Suprapubic skin (tissue), 4 donors: ENCODE measurements around the gene MANBA. TPM values are rescaled to one million over a fixed set of nuclear protein-coding genes. Genes with fewer than 3 reads are reported as not detected.
A peak's percentile ranks its signal among the peaks of the same experiment; 100 is the strongest.
"Not testable (repeated sequence)": the region's sequence is repeated elsewhere in the genome, so short reads cannot be mapped to it uniquely, and the experiment has no call there.

Experiments used
- DNase-seq, 2 donors: peaks; one replicate each; pipeline ENCODE4 v3.0.0-alpha.2; 2019; ENCODE audit warnings: low spot score in 2 of 2
- H3K27ac ChIP-seq: fragments of 200-600 bp; sonication (generic); one replicate; pipeline ENCODE4 v1.5.1; 2019
- H3K27me3 ChIP-seq: fragments of 200-600 bp; sonication (generic); one replicate; pipeline ENCODE4 v1.5.1; 2019
- H3K36me3 ChIP-seq: fragments of 200-600 bp; sonication (generic); one replicate; pipeline ENCODE4 v1.5.1; 2019
- H3K4me1 ChIP-seq: fragments of 200-600 bp; sonication (generic); one replicate; pipeline ENCODE4 v1.5.1; 2019
- H3K4me3 ChIP-seq: fragments of 200-600 bp; sonication (generic); one replicate; pipeline ENCODE4 v1.5.1; 2019; ENCODE audit warnings: mild to moderate bottlenecking
- H3K9me3 ChIP-seq: fragments of 200-600 bp; sonication (generic); one replicate; pipeline ENCODE4 v1.5.1; 2019
- EP300 ChIP-seq: sonication (generic); formaldehyde crosslinking; IDR thresholded peaks from one replicate; pipeline ENCODE4 v1.6.1; 2017; ENCODE audit warnings: antibody characterized with exemption
- POLR2A ChIP-seq, 2 donors: fragments of 450-650 bp; IDR thresholded peaks; one replicate each; pipeline ENCODE4 v1.6.1; 2017; ENCODE audit warnings: antibody characterized with exemption in 2 of 2, mild to moderate bottlenecking in 2 of 2, moderate library complexity in 2 of 2
- POLR2AphosphoS5 ChIP-seq, 3 donors: sonication (generic); formaldehyde crosslinking; IDR thresholded peaks; one replicate each; pipeline ENCODE4 v1.6.1; 2017; ENCODE audit warnings: antibody characterized with exemption in 3 of 3
- WGBS: methylation state at CpG from one replicate; pipeline ENCODE4 v1.1.5; 2018; 5-methylcytosine and 5-hydroxymethylcytosine counted together
- total RNA-seq, 4 donors: library from RNA; depleted of rRNA; stranded (reverse); fragments of >200 nt; gene quantifications; one replicate each; pipeline ENCODE4 v1.1.0, GENCODE V29; 2016
- TF ChIP-seq, protein P1 (sequence below), 2 donors: fragments of 200-600 bp in 1 of 2; fragments of 450-650 bp in 1 of 2; sonication (generic) in 1 of 2; IDR thresholded peaks; one replicate each; pipeline ENCODE4 v1.5.1; 2016 to 2019; ENCODE audit warnings: antibody characterized with exemption in 2 of 2, mild to moderate bottlenecking in 1 of 2, moderate library complexity in 1 of 2

The MANBA gene
- total RNA-seq, 4 donors from 2014 or later = 11.0 to 36.1 (median 21.1) TPM

GRCh38 chr4:102623622-102624021 lies 137.1 kb downstream of the MANBA start:
- TF ChIP-seq EP300 (no peak), POLR2A (IDR thresholded peaks at IDR 0.05) (no peak), POLR2AphosphoS5 (IDR thresholded peaks at IDR 0.05) (no peak)
- TF ChIP-seq, protein P1, sequence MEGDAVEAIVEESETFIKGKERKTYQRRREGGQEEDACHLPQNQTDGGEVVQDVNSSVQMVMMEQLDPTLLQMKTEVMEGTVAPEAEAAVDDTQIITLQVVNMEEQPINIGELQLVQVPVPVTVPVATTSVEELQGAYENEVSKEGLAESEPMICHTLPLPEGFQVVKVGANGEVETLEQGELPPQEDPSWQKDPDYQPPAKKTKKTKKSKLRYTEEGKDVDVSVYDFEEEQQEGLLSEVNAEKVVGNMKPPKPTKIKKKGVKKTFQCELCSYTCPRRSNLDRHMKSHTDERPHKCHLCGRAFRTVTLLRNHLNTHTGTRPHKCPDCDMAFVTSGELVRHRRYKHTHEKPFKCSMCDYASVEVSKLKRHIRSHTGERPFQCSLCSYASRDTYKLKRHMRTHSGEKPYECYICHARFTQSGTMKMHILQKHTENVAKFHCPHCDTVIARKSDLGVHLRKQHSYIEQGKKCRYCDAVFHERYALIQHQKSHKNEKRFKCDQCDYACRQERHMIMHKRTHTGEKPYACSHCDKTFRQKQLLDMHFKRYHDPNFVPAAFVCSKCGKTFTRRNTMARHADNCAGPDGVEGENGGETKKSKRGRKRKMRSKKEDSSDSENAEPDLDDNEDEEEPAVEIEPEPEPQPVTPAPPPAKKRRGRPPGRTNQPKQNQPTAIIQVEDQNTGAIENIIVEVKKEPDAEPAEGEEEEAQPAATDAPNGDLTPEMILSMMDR (IDR thresholded peaks at IDR 0.05) = no peak
- Histone ChIP-seq H3K36me3 (no peaks in the 10 kb centered on the region), H3K27me3 (no peaks in the 10 kb centered on the region), H3K4me1 (no peaks in the 10 kb centered on the region), H3K4me3 (no peak overlapping the region), H3K9me3 (no peaks in the 10 kb centered on the region), H3K27ac (no peak overlapping the region)
- WGBS = 68% methylated on average over 5 of the region's 5 CpGs
- DNase-seq = no peak

- H3K9me3 ChIP-seq = no peaks in the 10 kb centered on the region
- no peaks in the 10 kb centered on the region for H3K27me3 ChIP-seq
- H3K36me3 ChIP-seq = peaks cover 15% of the 10 kb centered on the region
- no peak for TF ChIP-seq EP300
- TF ChIP-seq, protein P1 (IDR thresholded peaks at IDR 0.05) = peak; percentile 11 to 17
- no peaks in the 10 kb centered on the region for H3K4me1 ChIP-seq
- H3K4me3 ChIP-seq = no peak overlapping the region
- DNase-seq = no peak
- no peak overlapping the region for H3K27ac ChIP-seq
- 81% methylated on average over 8 of the region's 8 CpGs for WGBS
Measured at GRCh38 chr4:102620697-102621497, 139.9 kb downstream of the MANBA start.

DNA sequence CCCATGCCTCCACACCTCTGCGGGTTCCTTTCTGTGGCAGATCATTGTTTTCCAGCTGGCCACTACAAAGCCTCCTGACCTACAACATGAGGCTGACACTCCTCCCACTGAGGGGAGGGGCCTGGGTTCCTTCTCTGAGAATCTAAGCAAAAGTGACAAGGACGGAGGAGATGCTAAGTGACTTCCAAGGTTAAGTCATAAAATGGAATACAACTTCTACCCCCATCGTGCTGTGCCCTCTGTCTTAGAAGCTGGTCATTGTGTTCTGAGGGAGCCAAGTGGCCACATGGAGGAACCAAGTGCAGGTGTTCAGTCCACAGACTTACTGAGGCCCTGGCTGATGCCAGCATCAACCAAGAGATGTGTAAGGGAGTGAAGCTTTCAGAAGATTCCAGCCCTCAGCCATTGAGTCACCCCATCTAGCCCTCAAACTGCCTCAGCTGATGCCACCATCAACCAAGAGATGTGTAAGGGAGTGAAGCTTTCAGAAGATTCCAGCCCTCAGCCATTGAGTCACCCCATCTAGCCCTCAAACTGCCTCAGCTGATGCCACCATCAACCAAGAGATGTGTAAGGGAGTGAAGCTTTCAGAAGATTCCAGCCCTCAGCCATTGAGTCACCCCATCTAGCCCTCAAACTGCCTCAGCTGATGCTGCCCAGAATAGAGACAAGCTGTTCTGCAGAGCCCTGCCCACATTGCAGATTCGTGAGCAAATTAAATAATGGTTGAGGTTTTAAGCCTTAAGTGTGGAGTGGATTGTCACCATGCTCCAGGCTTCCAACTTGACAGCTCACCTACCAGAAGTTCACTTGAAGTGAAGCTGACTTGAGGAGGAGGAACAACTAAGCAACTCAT lies 140.8 kb downstream of the MANBA start:
- 75% methylated on average over 4 of the region's 4 CpGs for whole genome bisulfite sequencing
- not testable (repeated sequence) for H3K27ac ChIP-seq, H3K4me1 ChIP-seq, H3K9me3 ChIP-seq, DNase-seq, H3K27me3 ChIP-seq, H3K4me3 ChIP-seq
- peaks cover 23% of the 10 kb centered on the region for H3K36me3 ChIP-seq

DNA sequence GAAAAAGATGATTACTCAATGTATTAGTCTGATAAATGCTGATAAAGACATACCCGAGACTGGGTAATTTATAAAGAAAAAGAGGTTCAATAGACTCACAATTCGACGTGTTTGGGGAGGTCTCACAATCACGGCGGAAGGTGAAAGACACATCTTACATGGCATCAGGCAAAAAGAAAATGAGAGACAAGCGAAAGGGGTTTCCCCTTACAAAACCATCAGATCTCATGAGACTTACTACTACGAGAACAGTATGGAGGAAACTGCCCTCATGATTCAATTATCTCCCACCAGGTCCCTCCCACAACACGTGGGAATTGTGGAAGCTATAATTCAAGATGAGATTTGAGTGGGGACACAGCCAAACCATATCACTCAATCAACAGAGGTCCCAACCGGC lies 141.7 kb downstream of the MANBA start:
- not testable (repeated sequence) for H3K9me3 ChIP-seq, DNase-seq, H3K4me1 ChIP-seq, H3K27me3 ChIP-seq, H3K4me3 ChIP-seq, H3K27ac ChIP-seq
- H3K36me3 ChIP-seq = peaks cover 33% of the 10 kb centered on the region
- WGBS = 75% methylated on average over 9 of the region's 9 CpGs

GRCh38 chr4:102616636-102617035 lies 144.1 kb downstream of the MANBA start:
- H3K27me3 ChIP-seq = no peaks in the 10 kb centered on the region
- no peak for DNase-seq

GRCh38 chr4:102614801-102615200 lies 146.0 kb downstream of the MANBA start:
- peaks cover 17% of the 10 kb centered on the region for H3K4me1 ChIP-seq
- no peak overlapping the region for H3K27ac ChIP-seq
- TF ChIP-seq POLR2AphosphoS5 (IDR thresholded peaks at IDR 0.05) = no peak
- TF ChIP-seq EP300 = no peak
- no peak for TF ChIP-seq POLR2A (IDR thresholded peaks at IDR 0.05)
- TF ChIP-seq, protein P1 (IDR thresholded peaks at IDR 0.05) = no peak
- no peak overlapping the region for H3K4me3 ChIP-seq
- no peaks in the 10 kb centered on the region for H3K9me3 ChIP-seq
- WGBS = 74% methylated on average over 9 of the region's 9 CpGs
- no peak for DNase-seq
- no peaks in the 10 kb centered on the region for H3K27me3 ChIP-seq
- peaks cover 73% of the 10 kb centered on the region for H3K36me3 ChIP-seq

More at GRCh38 chr4:102616636-102617035, 144.1 kb downstream of the MANBA start:
- TF ChIP-seq POLR2AphosphoS5 (IDR thresholded peaks at IDR 0.05) = no peak
- no peak for TF ChIP-seq POLR2A (IDR thresholded peaks at IDR 0.05)
- TF ChIP-seq, protein P1 (IDR thresholded peaks at IDR 0.05) = no peak
- TF ChIP-seq EP300 = no peak
- Histone ChIP-seq H3K36me3 (peaks cover 55% of the 10 kb centered on the region), H3K4me3 (no peak overlapping the region), H3K27ac (no peak overlapping the region), H3K9me3 (no peaks in the 10 kb centered on the region), H3K4me1 (peaks cover 13% of the 10 kb centered on the region)
- WGBS = 89% methylated on average over 9 of the region's 9 CpGs
